ENCODE data around the gene CCDC93.

CCDC93 gene

GRCh38 chr2:117961201-117961600 lies 52.7 kb downstream of the CCDC93 start:
- in situ Hi-C loops (cut with MboI; ENCODE audit: low sequenced_read_pairs), result no loop called here

GRCh38 chr2:117960231-117960630 lies 53.6 kb downstream of the CCDC93 start:
- in situ Hi-C loops (cut with MboI; ENCODE audit: low sequenced_read_pairs), result no loop called here

- in situ Hi-C loops (cut with MboI; ENCODE audit: low sequenced_read_pairs), result no loop called here
These were observed 55.7 kb downstream of the CCDC93 start for GRCh38 chr2:117958186-117958585.

- in situ Hi-C loops (cut with MboI; ENCODE audit: low sequenced_read_pairs), result no loop called here
These were observed 56.3 kb downstream of the CCDC93 start for GRCh38 chr2:117957616-117958015.

- in situ Hi-C loops (cut with MboI; ENCODE audit: low sequenced_read_pairs), result no loop called here
These were observed 57.7 kb downstream of the CCDC93 start for GRCh38 chr2:117956036-117956796.

- in situ Hi-C loops (cut with MboI; ENCODE audit: low sequenced_read_pairs), result no loop called here
These were observed 60.6 kb downstream of the CCDC93 start for GRCh38 chr2:117953231-117953630.

GRCh38 chr2:117952701-117953100 lies 61.2 kb downstream of the CCDC93 start:
- in situ Hi-C loops (cut with MboI; ENCODE audit: low sequenced_read_pairs), result no loop called here

- in situ Hi-C loops (cut with MboI; ENCODE audit: low sequenced_read_pairs), result no loop called here
These were observed 61.6 kb downstream of the CCDC93 start for GRCh38 chr2:117952228-117952627.

GRCh38 chr2:117949806-117950205 lies 64.1 kb downstream of the CCDC93 start:
- in situ Hi-C loops (cut with MboI; ENCODE audit: low sequenced_read_pairs), result no loop called here

GRCh38 chr2:117948615-117949014 lies 65.3 kb downstream of the CCDC93 start:
- in situ Hi-C loops (cut with MboI; ENCODE audit: low sequenced_read_pairs), result no loop called here

GRCh38 chr2:117945296-117945695 lies 68.6 kb downstream of the CCDC93 start:
- in situ Hi-C loops (cut with MboI; ENCODE audit: low sequenced_read_pairs), result no loop called here

- in situ Hi-C loops (cut with MboI; ENCODE audit: low sequenced_read_pairs), result no loop called here
These were observed 69.1 kb downstream of the CCDC93 start for GRCh38 chr2:117944816-117945215.

- in situ Hi-C loops (cut with MboI; ENCODE audit: low sequenced_read_pairs), result no loop called here
These were observed 70.7 kb downstream of the CCDC93 start for GRCh38 chr2:117943013-117943672.

- in situ Hi-C loops (cut with MboI; ENCODE audit: low sequenced_read_pairs), result no loop called here
These were observed 71.3 kb downstream of the CCDC93 start for GRCh38 chr2:117942551-117942950.

- in situ Hi-C loops (cut with MboI; ENCODE audit: low sequenced_read_pairs), result no loop called here
These were observed 72.2 kb downstream of the CCDC93 start for GRCh38 chr2:117941693-117942092.

GRCh38 chr2:117940436-117940835 lies 73.4 kb downstream of the CCDC93 start:
- in situ Hi-C loops (cut with MboI; ENCODE audit: low sequenced_read_pairs), result no loop called here

- in situ Hi-C loops (cut with MboI; ENCODE audit: low sequenced_read_pairs), result no loop called here
These were observed 75.3 kb downstream of the CCDC93 start for GRCh38 chr2:117938611-117939010.

- in situ Hi-C loops (cut with MboI; ENCODE audit: low sequenced_read_pairs), result no loop called here
These were observed 76.9 kb downstream of the CCDC93 start for GRCh38 chr2:117936871-117937428.

GRCh38 chr2:117935954-117936353 lies 77.9 kb downstream of the CCDC93 start:
- in situ Hi-C loops (cut with MboI; ENCODE audit: low sequenced_read_pairs), result no loop called here

- in situ Hi-C loops (cut with MboI; ENCODE audit: low sequenced_read_pairs), result no loop called here
These were observed 78.4 kb downstream of the CCDC93 start for GRCh38 chr2:117935456-117935855.

GRCh38 chr2:117933884-117934354 lies 80.0 kb downstream of the CCDC93 start:
- in situ Hi-C loops (cut with MboI; ENCODE audit: low sequenced_read_pairs), result no loop called here

- in situ Hi-C loops (cut with MboI; ENCODE audit: low sequenced_read_pairs), result no loop called here
These were observed 81.9 kb downstream of the CCDC93 start for GRCh38 chr2:117931978-117932377.
